ENCODE measurements around the gene PHF5A.

DNA sequence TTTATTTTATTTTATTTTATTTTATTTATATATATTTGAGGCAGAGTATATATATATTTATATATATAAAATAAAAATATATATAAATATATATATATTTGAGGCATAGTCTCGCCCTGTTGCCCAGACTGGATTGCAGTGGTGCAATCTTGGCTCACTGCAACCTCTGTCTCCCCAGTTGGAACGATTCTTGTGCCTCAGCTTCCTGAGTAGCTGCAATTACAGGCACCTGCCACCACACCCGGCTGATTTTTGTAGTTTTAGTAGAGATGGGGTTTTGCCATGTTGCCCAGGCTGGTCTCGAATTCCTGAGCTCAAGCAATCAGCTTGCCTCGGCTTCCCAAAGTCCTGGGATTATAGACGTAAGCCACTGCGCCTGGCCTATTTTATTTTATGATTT is 31.8 kb upstream of the PHF5A start:
- TF ChIP-seq CTCF (IDR thresholded peaks at IDR 0.05; ENCODE audit: low read depth, low read length, poor library complexity, severe bottlenecking) (no peak), EZH2phosphoT487 (IDR thresholded peaks at IDR 0.05; ENCODE audit: borderline replicate concordance, low read length) (no peak)

Measured in DOHH2 (cell line).